ENCODE data around the gene PSMA5. TPM values are rescaled to one million over a fixed set of nuclear protein-coding genes. Genes with fewer than 3 reads are reported as not detected.

PSMA5 gene
- total and polyA plus RNA-seq, 2 of the 13 experiments (the other 11 are each of a cell fraction or from before 2014, with no cell fraction given), result 140 to 169 TPM

DNA sequence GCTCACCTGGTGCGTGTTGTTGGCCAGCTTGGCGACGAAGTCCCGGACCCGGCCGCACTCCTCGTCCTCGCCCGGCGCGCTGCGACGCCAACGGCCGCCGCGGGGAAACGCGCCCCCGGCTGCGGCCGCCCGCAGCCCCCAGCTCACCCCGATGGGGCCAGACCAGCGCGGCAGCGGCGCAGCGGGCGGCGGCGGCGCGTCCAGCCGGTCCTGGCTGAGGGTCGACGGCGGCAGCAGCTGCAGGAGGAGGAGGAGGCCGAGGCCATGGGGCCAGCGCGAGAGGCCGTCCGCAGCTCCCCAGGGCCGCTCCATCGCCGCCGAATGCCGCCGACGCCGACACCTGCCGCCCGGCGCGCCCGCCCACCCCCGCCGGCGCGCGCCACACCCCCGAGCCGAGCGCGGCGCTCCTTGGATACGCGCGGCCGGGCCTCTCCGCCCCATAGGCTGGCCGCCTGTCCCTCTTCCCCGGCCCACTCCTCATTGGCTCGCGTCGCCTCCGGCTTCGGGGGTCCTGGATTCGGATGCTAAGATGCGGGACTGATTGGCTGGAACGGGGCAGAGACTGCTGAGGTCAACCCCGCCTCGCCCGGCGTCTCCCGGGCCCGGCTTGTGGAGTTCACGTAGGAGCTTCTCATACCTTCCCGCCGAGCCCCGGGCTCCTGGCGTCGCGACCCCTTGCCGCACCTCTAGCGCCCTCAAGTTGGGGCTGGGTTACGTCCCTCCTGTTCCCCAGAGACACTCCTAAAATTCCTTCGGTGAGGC is 28.5 kb downstream of the PSMA5 start, which contains the start of gene SORT1 (continued):
- TF ChIP-seq TBX3 (IDR thresholded peaks at IDR 0.05; ENCODE audit: borderline replicate concordance), result no peak

DNA sequence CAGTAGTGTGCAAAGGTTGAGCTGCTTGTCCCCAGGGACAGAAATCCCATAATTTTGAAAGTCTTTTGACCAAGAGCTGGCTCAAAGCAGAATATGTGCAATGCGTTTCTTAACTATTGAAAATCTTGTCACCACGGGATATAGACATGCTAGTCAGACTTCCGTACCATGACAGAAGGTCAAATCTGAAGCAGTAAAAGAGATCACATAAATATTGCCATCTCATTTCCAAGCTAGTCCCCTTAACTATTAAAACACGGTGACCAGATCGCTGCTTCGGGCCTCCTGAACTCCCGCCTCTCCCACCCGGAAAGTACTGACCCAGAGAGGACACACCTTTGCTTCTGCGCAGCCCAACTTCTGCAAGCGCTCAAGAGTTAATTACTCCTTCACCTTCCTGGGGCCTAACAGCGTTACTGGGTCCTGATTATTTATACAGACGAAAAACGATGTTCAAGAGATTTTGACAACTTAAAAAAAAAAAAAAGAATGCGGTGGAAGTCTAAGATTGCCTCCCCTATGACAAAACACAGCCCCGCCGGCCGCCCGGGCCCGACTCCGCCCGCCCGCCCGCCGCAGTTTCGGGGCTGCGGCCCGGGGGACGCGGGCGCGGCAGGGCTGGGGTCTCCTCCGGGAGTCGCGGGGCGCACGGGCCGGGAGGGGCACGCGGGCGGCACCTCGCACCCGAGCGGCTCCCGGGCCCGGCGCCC is 29.2 kb downstream of the PSMA5 start:
- intact Hi-C loops (cut with micrococcal nuclease; ENCODE audit: unreplicated experiment), result loop anchor here (5.0 to 10.0 kb wide), 2 partner anchors 45 to 302 kb away; partner anchors contain the start of gene TMEM167B
- peaks cover under 1 to 11% of the 10 kb centered on the region in 2 experiments; a peak in 4 of 5 replicates for H3K36me3 ChIP-seq (replicated peaks in 1 of 2; ENCODE audit: control insufficient read depth in 1 of 2, insufficient read depth in 2 of 2, low read length in 2 of 2)
- CTCF ChIA-PET (ENCODE audit: low intra/inter-chr PET ratio, low total read pairs), result interaction anchor here (4.5 kb wide), 1 partner anchor 133 kb away, joined by 76 read pairs; no protein-coding TSS in a partner anchor

More for the DNA sequence above, 29.2 kb downstream of the PSMA5 start:
- in situ Hi-C loops (cut with HindIII; ENCODE audit: extremely low pct_ligation_motif_present, low pct_unique_long_range_greater_than_20kb), result no loop called here
- H3K4me2 ChIP-seq (ENCODE audit: low read depth, low read length), result peak overlapping the region; percentile 81
- peaks cover 56% of the 10 kb centered on the region for H3K4me1 ChIP-seq (ENCODE audit: insufficient read depth, low read length)
- H3K79me2 ChIP-seq (ENCODE audit: insufficient read depth, low read length), result peaks cover 43% of the 10 kb centered on the region
- H3K27me3 ChIP-seq (ENCODE audit: control insufficient read depth in 1 of 2, insufficient read depth in 2 of 2, low read length in 2 of 2), result no peaks in the 10 kb centered on the region; a peak in 1 of 5 replicates
- no peak for TF ChIP-seq FOSL2 (CRISPR knock-in tag; IDR thresholded peaks at IDR 0.05)
- TF ChIP-seq, protein P1, sequence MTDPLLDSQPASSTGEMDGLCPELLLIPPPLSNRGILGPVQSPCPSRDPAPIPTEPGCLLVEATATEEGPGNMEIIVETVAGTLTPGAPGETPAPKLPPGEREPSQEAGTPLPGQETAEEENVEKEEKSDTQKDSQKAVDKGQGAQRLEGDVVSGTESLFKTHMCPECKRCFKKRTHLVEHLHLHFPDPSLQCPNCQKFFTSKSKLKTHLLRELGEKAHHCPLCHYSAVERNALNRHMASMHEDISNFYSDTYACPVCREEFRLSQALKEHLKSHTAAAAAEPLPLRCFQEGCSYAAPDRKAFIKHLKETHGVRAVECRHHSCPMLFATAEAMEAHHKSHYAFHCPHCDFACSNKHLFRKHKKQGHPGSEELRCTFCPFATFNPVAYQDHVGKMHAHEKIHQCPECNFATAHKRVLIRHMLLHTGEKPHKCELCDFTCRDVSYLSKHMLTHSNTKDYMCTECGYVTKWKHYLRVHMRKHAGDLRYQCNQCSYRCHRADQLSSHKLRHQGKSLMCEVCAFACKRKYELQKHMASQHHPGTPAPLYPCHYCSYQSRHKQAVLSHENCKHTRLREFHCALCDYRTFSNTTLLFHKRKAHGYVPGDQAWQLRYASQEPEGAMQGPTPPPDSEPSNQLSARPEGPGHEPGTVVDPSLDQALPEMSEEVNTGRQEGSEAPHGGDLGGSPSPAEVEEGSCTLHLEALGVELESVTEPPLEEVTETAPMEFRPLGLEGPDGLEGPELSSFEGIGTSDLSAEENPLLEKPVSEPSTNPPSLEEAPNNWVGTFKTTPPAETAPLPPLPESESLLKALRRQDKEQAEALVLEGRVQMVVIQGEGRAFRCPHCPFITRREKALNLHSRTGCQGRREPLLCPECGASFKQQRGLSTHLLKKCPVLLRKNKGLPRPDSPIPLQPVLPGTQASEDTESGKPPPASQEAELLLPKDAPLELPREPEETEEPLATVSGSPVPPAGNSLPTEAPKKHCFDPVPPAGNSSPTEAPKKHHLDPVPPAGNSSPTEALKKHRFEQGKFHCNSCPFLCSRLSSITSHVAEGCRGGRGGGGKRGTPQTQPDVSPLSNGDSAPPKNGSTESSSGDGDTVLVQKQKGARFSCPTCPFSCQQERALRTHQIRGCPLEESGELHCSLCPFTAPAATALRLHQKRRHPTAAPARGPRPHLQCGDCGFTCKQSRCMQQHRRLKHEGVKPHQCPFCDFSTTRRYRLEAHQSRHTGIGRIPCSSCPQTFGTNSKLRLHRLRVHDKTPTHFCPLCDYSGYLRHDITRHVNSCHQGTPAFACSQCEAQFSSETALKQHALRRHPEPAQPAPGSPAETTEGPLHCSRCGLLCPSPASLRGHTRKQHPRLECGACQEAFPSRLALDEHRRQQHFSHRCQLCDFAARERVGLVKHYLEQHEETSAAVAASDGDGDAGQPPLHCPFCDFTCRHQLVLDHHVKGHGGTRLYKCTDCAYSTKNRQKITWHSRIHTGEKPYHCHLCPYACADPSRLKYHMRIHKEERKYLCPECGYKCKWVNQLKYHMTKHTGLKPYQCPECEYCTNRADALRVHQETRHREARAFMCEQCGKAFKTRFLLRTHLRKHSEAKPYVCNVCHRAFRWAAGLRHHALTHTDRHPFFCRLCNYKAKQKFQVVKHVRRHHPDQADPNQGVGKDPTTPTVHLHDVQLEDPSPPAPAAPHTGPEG (CRISPR knock-in tag; IDR thresholded peaks at IDR 0.05), result peak; percentile 49; the same call in 1 of the 2 replicates
- peak; percentile 56 for TF ChIP-seq ZNF652 (CRISPR knock-in tag; IDR thresholded peaks at IDR 0.05; ENCODE audit: borderline replicate concordance, low read depth)
- TF ChIP-seq KLF12 (CRISPR knock-in tag; IDR thresholded peaks at IDR 0.05; ENCODE audit: borderline replicate concordance), result peak; percentile 0; the same call in 1 of the 2 replicates
- TF ChIP-seq KMT2A (CRISPR knock-in tag; IDR thresholded peaks at IDR 0.05), result 0 out of 2 replicates have a peak, but pooled peaks have one; percentile 26
- TF ChIP-seq ZNF75D (CRISPR knock-in tag; IDR thresholded peaks at IDR 0.05; ENCODE audit: borderline replicate concordance), result no peak
- TF ChIP-seq SAP130 (CRISPR knock-in tag; IDR thresholded peaks at IDR 0.05; ENCODE audit: low read depth), result 0 out of 2 replicates have a peak, but pooled peaks have one; percentile 18
- under 1% methylated on average over 24 of the region's 46 CpGs for WGBS (ENCODE audit: low lambda C conversion rate)
- ATAC-seq, result no peak
- POLR2A ChIA-PET, result interaction anchor here (1.4 to 2.7 kb wide), 9 partner anchors 90 to 144 kb away, joined by 4 to 25 read pairs (median 6); partner anchors contain the start of genes MYBPHL and PSRC1
- no peak for FAIRE-seq
- peak overlapping the region; percentile 32 for H3K27ac ChIP-seq (ENCODE audit: extremely low read length, insufficient read depth, low read length)
- no peak overlapping the region for H2AFZ ChIP-seq (ENCODE audit: low read length)
- no peak for DNase-seq (ENCODE audit: low spot score)
- peak overlapping the region; percentile 75 for H3K9ac ChIP-seq (ENCODE audit: insufficient read depth, low read depth, low read length)
- BruUV-seq (replicated peaks), result TSS peak; percentile 50
- H3K9me3 ChIP-seq (ENCODE audit: low read length), result no peaks in the 10 kb centered on the region
- H4K20me1 ChIP-seq (ENCODE audit: insufficient read depth, low read length), result no peaks in the 10 kb centered on the region
- H3K4me3 ChIP-seq (replicated peaks in 1 of 3; ENCODE audit: insufficient read depth in 1 of 3, low read depth in 2 of 3, low read length in 3 of 3), result peak overlapping the region; percentile 70 to 94 (median 75)
